GM21528 (cell line): Measurements from ENCODE around the gene GLE1.
A peak's percentile ranks its signal among the peaks of the same experiment; 100 is the strongest.

Source experiments
- ATAC-seq: cut with Tn5 transposase; IDR thresholded peaks from one replicate; pipeline ENCODE4 v1.9.1; 2021; ENCODE audit warnings: mild to moderate bottlenecking, moderate library complexity; ENCODE audit not compliant: unreplicated experiment, low FRiP score

GLE1 gene, protein sequence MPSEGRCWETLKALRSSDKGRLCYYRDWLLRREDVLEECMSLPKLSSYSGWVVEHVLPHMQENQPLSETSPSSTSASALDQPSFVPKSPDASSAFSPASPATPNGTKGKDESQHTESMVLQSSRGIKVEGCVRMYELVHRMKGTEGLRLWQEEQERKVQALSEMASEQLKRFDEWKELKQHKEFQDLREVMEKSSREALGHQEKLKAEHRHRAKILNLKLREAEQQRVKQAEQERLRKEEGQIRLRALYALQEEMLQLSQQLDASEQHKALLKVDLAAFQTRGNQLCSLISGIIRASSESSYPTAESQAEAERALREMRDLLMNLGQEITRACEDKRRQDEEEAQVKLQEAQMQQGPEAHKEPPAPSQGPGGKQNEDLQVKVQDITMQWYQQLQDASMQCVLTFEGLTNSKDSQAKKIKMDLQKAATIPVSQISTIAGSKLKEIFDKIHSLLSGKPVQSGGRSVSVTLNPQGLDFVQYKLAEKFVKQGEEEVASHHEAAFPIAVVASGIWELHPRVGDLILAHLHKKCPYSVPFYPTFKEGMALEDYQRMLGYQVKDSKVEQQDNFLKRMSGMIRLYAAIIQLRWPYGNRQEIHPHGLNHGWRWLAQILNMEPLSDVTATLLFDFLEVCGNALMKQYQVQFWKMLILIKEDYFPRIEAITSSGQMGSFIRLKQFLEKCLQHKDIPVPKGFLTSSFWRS

DNA sequence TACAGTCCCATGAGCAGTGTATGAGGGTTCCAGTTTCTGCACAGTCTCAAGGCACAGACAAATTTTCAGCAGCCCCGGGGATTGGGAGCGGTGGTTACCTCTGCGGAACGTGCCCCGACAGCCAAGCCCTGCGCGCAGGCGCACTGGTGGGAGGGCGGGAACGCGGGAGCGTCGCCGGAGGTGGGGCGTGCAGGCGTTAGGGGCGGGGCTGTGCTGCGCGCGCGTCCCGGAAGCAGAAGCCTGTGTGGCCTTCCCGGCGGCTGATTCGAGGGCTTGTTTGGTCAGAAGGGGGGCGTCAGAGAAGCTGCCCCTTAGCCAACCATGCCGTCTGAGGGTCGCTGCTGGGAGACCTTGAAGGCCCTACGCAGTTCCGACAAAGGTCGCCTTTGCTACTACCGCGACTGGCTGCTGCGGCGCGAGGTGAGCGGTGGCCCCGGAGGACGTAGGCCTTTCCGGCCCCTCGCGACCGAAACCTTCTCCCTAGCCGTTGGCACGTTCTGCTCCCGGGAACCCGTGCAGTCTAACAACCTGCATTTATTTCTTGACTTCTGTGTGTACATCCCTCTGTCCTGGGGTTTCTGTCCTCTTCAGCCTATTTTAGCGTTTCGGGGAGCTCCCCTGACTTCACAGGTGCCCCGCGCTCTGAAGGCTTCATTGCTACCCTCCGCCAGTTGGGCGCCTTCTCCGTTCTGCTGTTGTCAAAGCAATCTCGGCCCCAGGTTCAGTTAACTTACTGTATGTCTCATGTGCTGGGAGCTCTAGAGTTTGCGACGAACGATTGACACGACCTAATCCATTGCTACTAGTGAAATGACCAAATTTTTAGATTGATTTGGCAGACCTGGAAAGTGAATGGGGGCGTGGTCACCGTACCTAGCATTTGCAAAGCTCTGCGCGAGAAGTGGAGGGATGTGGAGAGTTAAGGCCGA lies at the start of gene GLE1:
Gene GLE1, plus strand, starts transcription at position 235 of the 929 bp plus-strand sequence. Its CDS starts 87 bp downstream, at position 322.
- ATAC-seq, result peak; percentile 75

DNA sequence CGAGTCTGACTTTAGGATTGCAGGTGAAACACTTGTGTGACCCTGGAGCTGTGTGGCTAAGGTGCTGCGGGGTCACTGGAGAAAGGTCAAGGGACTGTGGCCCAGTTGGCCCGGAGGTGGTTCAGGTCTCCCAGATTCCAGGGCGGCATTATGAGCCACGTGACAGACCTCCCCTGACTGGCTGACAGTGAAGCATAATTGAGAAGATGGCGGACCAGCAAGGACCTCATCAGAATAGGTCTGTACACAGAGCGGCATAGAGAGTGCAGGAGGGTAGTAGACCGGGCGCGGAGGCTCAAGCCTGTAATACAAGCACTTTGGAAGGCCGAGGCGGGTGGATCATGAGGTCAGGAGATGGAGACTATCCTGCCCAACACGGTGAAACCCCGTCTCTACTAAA lies 49.5 kb upstream of the GLE1 start:
- no peak for ATAC-seq

DNA sequence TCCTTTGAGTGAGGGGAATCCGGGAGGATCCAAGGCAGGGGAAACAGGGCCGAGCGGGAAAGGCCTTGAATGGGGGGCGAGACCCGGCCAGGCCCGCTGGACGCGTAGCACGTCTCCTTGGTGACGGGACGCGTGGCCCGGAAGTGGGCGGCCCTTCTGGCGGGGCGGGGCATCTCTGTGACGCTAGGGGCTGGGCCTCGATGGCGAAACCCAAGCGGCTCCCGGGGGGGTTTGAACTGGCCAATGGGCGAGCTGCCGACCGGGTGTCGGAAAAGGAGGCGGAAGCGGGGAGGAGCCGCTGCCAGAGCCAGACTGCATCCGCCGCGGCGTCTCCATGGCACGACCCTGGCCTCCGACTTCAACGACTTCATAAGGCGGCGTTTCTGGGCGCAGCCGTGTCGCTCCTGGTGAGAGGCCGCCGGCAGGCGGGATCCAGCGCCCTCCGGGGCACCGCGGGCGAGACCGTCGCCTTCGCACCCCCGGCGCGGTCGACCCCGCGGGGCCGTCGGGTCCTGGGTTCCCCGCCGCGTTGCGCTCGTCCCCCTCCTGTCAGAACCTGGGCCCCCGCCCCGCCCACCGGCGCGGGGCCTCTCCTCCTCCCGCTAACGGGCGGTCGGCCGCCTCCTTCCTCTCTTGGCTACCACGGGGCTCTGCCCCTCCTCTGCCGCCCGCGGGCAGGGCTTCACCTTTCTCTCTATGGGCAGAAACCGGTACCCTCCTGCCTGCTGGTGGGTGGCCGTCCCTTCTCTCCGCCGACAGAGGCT lies 48.5 kb upstream of the GLE1 start, which contains the start of gene ODF2:
Gene ODF2, plus strand, starts transcription at position 158 of the 764 bp plus-strand sequence. Its CDS starts 86 bp downstream, at position 244.
- ATAC-seq, result peak; percentile 76

DNA sequence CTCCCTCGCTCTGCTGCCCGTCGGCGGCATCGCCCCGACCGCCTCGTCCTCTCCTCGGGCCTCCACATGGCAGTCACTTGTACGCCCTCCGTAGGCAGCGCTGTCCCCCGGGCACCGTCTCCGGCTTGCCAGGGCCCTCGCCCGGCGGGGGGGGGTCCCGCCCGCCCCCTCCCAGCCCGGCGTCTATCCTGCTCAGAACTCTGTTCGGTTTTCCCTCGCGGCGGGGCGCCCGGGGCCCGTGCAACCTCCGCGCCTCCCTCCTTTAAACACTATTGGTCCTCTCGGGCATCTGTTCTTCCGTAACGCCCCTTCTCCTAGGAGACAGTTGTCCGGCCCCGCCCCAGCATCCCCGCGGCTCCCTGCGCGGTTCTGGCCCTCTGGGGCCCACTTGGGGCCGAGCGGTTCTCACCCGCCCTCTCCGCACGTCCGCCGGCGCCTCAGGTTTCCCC lies 47.9 kb upstream of the GLE1 start:
- peak; percentile 60 for ATAC-seq

DNA sequence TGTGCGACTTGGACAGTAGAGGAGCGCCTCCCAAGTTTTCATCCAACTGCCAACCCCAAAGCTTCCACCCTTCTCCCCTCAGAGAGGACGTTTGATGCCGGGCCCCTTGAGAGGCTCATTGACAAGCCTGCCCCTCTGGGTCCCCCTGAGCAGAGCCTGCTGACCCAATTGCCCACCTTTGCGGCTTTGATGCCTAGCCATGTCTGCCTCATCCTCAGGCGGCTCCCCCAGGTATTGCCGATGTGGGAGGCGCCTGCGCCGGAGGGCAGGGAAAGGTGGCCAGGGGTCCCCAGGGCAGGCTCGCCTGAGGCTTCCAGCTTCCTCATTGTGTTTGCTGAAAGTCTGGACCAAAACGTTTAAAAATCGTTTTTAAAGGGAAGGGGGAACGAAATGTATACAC lies 47.3 kb upstream of the GLE1 start:
- no peak for ATAC-seq

DNA sequence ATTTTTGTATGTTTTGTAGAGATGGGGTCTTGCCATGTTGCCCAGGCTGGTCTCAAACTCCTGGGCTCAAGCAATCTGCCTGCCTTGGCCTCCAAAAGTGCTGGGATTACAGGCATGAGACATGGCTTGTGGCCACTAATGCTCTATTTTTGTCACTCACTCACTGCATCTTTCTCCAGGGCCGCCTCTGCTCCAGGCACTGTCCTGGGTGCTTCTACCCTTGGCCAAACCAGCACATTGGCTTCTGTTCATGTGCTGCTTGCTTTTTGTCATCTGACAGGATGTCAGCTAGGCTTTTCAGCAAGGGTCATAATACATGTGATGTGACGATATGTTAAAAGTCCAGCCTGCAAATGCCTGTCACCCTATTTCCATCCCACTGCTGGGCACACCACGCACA lies 45.5 kb upstream of the GLE1 start:
- ATAC-seq, result no peak

DNA sequence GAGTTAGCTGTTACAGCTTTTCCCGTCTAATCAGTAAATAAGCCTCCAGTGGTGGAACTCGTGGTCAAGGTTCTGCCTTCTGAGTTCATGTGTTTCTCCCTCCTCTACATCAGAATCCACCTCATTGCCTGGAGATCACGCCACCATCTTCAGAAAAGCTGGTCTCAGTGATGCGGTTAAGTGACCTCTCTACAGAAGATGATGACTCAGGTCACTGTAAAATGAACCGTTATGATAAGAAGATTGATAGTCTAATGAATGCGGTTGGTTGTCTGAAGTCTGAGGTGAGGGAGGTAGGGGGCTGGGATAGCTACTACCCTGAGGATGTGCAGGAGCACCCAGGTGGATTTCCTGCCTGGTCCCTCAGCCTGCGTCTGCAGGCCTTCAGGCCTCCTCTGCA lies 35.4 kb upstream of the GLE1 start:
- ATAC-seq, result no peak

DNA sequence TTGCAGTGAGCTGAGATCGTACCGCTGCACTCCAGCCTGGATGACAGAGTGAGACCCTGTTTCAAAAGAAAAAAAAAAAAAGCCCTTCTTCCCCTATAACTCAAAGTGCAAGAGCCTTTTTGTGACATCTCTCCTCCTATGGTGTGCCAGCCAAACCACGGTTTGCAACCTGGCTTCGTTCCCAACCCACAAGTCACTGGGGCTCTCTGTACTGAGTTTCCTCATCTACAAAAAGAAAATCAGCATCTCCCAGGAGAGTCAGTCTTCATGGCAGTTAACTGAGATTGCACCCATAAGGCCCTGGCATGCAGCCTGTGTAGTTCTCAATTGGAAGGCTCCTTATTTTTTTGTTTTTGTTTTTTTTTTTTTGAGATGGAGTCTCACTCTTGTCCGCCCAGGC lies 34.0 kb upstream of the GLE1 start:
- ATAC-seq, result no peak

DNA sequence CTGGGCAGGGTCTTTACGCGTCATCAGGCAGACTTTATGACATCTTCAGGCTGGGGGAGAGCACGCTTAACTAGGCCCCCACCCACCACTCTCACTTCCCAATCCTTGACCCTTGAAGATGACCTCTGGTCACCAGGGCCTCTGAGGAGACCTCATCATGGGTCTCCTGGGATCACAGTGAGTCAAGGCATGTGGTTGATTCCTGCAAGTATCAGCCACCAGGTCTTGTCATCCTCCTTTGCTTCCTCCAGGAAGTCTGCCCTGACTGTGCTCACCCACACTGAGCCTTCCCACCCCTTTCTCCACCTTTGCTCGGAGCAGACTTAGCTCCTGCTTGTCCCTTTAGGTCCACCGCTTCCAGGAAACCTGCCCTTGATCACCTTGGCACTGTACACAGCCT lies 31.4 kb upstream of the GLE1 start:
- ATAC-seq, result no peak

DNA sequence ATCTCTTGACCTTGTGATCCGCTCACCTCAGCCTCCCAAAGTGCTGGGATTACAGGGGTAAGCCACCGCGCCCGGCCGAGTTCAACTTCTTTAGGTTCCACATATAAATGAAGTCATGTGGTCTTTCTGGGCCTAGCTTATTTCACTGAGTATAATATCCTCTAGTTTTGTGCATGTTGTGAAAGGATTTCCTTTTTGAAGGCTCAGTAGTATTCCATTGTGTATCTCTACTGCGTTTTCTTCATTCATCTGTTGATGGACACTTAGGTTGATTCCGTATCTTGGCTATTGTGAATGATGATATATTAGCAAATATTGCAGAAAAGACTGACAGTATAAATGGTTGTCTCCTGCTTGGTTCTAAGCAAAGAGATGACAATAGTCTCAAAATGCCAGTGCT lies 28.7 kb upstream of the GLE1 start:
- ATAC-seq, result no peak

DNA sequence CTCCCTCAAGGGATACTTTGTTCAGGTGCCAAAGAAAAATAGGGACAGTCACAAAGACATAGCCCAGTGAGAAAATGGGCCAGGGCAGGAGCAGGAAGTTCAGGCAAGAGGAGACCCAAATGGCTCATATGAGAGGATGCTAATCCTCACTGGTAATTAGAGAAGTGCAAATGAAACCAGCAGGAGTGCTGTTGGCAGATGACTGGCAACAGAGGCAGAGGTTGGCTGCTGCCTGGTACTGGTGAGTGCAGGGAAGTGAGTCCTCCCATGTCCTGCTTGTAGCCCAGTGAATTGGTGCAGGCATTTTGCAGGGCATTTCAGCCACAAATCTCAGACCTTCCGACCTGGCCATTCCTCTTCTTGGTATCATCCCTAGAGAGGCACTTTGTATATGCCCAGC lies 25.3 kb upstream of the GLE1 start:
- ATAC-seq, result no peak

DNA sequence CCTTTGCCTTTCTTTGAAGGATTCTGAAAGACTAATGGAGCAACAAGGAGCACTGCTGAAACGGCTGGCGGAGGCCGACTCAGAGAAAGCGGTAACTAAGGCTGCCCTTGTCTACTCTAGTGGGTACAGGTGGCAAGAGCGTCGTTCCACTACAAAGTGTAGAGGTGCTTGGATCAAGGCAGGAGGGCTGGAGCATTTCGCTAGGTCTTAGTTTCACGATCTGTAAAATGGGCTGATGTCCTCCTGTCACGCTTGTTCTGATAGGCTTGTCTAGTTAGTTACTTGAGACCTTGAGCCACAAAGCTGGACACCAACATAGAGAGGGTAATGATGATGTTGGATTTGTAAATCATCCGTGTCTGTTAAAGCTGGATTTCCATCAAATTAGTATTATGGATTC lies 23.0 kb upstream of the GLE1 start:
- ATAC-seq, result no peak

DNA sequence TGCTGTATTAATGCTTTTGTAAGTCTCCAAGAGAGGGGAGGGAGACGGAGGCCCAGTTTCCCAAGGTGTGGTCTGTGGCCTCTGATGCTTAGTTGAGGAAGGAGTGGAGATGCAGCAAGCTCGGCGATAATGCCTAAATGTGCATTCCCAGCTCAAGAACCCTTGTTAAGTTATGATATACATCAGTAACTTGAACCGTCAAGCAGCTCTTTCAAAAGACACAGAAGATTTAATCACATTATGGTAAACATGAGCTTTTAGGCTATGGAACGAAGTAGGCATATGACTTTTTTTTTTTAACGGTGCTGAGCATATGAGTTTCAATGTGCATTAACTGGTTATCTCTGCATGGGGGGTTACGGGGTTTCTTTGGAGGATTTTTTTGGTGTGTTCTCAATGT lies 22.3 kb upstream of the GLE1 start:
- ATAC-seq, result no peak

DNA sequence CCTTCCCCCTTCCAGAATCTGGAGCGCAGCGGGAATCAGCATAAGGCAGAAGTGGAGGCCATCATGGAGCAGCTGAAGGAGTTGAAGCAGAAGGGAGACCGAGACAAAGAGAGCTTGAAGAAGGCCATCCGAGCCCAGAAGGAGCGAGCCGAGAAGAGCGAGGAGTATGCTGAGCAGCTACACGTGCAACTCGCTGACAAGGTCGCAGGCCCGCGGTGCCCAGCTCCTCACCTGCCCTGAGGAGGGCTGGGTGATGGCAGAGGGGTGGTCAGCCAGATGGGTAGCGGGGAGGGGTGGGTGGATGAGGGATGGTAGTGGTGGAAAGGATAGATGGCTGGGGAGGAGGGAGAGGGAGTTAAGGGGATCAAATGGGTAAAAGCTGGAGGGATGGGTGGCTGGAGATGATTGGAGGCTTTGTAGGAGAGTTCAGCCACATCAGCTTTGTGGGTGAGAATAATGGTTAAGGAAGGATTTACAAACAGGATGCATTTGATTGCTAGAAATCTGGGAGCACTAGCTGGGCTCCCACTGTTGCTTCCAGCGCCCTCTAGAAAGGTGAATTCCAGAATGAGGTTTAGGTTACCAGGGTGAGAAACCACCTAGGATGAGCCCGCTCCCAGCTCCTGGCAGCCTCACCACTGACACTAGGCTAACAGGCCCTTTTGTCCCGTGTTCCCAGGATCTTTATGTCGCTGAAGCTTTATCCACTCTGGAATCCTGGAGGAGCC lies 19.7 kb upstream of the GLE1 start:
- no peak for ATAC-seq

DNA sequence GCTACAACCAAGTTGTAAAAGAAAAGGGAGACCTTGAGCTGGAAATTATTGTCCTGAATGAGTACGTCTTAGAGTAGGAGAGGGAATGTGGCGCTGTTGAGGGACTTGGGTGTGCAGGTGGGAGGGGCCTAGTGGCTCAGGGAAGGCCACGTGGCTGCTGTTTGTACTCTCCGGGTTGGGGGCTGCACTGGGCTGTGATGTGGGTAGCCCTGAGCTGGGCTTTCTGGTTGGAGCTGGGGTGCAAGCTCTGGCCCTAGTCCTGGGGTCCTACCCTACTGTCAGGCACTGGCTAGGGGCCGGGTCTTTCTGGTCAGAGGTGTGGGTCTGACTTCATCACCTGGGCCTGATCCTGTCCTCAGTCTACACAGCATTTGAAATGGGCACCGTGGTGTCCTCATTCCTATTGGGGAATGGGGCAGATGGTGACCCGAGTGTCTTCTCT lies 19.1 kb upstream of the GLE1 start:
- ATAC-seq, result no peak

DNA sequence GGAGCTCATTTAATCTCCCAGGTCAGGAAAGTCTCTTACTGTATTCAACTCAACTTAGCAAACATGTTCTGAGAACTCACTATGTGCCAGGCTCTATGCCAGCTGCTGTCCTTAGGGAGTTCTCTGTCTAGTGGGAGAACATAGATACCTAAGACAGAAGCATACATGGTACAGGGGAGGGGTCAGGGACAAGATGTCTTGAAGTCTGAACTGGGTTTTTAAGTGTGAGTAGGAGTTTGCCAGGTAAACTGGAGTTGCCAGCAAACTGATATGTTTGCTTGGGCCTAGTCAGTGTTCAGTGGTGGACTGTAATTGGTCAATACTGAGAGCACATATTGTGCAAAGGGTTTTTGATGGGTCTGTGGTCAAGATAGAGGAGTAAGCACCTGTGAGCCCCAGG lies 18.3 kb upstream of the GLE1 start:
- no peak for ATAC-seq

DNA sequence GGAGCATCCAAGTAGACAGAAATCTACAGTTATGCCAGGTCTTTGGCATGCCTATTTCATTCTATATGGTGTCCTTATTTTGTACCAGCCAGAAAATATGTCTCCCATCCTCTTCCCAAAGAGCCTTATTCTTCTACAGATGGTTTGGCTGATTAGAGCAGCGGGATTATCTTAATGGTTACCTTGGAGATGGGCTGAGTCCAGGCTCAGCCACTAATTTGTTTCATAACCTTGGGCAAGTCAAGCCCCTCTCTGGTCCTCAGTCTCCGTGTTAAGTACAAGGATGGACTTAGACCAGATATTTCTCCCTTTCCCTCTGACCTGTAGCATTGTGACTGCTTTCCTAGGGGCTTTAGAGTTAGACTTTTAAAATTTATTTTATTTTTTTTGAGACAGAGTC lies 11.1 kb upstream of the GLE1 start:
- no peak for ATAC-seq

DNA sequence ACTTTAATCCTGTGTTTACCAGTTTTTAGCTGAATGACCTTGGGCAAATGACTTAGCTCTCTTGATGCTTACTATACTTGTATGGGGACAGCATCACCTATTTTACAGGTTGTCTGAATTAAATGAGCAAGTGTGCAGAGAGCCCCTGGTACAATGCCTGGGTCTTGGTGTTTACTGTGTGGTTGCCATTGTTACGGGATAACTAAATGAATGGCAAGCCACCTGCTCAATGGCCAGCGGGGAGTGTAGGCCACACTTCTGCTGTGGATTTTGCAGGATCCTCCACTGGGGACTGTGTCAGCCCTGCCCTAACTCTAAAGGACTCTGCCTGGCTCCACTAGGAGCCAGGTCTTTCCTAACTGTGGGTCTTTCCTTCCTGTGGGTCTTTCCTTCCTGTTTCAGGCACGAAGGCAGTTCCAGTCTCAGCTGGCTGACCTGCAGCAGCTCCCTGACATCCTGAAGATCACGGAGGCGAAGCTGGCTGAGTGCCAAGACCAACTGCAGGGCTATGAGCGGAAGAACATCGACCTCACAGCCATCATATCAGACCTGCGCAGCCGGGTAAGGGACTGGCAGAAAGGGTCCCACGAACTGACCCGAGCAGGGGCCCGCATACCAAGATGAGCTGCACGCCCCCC lies 10.3 kb upstream of the GLE1 start:
- no peak for ATAC-seq

DNA sequence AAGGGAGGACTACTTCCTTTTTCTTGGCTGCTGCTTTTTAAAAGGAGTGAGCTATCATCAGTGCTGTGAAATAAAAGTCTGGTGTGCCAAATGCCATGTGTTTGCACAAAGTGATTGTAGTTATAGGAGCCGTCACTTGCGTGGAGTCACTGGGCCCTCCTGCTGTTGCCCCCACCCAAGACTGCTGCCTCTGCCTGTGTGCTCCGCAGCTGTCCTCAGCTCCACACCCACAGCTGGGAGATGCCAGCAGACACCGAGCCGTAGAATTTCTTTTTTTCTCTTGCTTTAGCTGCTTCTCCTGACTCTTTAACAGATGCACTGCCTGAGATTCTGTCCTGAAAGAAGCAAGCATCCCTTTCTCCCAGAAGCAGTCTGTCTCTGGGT lies 9.8 kb upstream of the GLE1 start:
- ATAC-seq, result no peak
